HG03066 (cell line): ENCODE data around the gene CCR5.

Experiments used
- ATAC-seq: cut with Tn5 transposase; IDR thresholded peaks from one replicate; pipeline ENCODE4 v1.9.1; 2021; ENCODE audit warnings: low read depth; ENCODE audit not compliant: unreplicated experiment

CCR5 gene

DNA sequence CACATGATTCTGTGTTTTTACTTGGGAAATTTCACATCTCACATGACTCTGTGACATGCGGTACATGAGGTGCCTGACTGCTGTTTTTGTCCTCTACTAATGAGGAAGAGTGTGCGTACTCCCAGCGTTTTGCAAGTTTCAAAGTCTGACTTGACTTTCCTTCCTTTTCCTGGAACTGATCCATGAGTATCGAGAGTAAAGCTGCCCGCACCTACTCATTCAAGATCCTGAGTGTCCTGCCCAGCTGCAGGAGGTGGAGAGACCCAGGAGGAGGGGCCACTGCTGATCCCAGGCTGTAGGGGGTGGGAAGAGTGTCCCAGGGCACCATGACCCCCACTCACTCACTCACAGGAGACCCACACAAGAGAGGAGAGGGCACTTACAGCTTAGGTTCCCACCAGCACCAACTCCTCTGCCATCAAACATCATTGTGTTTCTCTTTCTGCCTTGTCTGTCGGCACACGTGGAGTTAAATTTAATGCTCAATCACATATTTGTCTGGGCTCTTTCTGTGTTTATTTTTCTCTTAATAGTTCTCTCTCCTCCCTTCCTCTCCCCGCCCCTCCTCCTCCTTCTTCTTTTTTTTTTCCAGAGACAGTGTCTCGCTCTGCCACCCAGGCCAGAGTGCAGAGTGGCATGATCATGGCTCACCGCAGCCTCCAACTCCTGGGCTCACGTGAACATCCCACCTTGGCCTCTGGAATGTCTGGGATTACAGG lies 34.7 kb downstream of the CCR5 start:
- no peak for ATAC-seq

DNA sequence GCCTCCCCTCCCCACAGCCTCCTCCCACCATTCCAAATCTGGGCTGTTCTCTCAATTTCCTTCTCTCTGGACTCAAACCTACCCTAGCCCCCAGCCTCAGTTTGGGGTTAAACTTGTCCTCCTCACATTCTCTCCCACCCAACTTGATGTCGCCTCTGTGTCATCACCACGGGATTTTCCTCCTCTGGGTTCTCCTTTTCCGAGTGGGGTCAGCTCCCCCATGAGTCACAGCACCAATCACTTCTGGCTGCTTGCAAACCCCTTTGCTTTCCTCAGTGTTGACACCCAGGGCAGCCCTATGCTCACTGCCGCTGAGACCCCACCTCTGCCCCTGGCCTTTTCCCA lies 35.7 kb downstream of the CCR5 start:
- no peak for ATAC-seq

DNA sequence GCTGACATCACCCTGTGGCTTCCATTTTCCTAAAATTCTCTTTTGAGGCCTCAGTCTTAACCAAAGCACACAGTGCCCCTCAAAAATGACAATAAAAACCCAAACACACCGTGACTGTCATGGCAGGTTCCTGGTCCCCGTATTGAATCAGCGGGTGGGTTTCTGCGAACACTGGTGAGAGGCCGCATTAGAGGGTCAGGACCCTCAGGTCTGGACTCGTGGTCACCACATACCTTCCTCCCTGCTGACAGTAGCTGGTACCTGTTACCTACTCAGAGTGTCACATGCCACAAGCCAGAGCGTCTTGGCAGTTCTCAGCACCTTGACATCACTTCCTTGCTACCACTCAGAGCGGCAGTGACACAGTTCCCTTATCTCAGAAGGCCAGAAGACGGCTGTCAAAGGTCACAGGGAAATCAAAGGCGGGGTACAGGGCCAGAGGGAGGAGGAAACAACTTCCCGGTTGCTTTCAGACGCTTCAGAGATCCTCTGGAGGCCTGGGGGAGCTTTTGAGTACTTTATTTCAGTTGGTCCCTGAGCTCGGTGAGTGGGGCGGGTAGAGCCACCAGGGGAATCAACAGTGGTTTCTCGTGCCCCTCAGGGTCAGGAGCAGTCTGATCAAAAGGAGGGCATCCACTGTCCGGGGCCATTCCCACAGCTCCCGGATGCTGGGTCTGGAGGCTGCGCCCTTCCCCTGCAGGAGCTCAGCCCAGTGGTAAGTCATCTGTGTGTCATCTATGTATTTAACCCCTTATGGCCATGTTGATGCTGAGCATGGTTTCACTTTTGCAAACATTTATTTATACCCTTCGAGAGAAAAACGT lies 36.3 kb downstream of the CCR5 start, which contains the start of the genes CCR5AS and CCRL2:
Gene CCR5AS, minus strand, starts transcription at position 279 of the 824 bp plus-strand sequence.
Gene CCRL2, plus strand, starts transcription at position 472 of the 824 bp plus-strand sequence. CDS start 821 bp downstream, outside the sequence.
- ATAC-seq = no peak

DNA sequence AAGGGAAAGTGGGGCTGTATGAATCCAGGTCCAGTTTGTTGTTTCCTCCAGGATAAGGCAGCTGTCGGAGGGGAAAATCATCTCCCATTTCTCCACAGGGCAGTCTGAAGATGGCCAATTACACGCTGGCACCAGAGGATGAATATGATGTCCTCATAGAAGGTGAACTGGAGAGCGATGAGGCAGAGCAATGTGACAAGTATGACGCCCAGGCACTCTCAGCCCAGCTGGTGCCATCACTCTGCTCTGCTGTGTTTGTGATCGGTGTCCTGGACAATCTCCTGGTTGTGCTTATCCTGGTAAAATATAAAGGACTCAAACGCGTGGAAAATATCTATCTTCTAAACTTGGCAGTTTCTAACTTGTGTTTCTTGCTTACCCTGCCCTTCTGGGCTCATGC lies 37.2 kb downstream of the CCR5 start:
- ATAC-seq = no peak

DNA sequence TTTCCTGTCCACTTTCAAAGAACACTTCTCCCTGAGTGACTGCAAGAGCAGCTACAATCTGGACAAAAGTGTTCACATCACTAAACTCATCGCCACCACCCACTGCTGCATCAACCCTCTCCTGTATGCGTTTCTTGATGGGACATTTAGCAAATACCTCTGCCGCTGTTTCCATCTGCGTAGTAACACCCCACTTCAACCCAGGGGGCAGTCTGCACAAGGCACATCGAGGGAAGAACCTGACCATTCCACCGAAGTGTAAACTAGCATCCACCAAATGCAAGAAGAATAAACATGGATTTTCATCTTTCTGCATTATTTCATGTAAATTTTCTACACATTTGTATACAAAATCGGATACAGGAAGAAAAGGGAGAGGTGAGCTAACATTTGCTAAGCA lies 38.1 kb downstream of the CCR5 start:
- no peak for ATAC-seq

DNA sequence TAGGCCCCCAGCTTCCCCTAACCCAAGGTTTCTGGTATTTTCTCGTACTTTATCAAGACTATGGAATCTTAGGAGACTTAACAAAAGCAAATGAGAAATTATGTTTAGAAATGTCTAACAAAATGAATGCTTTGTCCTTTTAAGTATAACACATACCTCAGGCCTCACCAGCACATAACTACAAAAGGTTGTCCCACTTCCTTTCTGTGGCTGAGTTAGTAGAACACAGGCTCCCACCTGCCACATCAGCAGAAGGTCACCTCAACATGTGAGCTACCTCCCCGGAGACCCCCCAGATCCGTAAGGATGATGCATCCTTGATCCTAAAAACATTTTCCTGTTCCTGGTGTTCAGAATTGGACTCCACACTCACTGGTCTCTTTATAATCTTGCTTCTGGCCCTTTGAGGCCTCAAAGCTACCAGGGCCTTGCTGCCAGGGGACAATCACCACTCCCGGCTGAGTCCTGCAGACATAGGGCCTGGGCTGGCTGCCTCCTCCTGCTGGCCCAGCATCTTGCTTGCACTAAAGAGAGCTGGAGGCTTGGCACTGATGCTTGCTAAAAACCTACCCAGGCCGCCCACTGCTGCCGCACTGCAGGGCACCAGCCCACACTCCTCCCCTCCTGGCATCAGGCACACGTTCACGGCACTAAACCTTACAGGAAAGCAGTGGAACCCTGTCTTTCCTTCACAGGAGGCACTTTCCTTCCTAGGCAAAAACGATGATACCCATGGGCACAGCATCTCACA lies 39.2 kb downstream of the CCR5 start:
- no peak for ATAC-seq

DNA sequence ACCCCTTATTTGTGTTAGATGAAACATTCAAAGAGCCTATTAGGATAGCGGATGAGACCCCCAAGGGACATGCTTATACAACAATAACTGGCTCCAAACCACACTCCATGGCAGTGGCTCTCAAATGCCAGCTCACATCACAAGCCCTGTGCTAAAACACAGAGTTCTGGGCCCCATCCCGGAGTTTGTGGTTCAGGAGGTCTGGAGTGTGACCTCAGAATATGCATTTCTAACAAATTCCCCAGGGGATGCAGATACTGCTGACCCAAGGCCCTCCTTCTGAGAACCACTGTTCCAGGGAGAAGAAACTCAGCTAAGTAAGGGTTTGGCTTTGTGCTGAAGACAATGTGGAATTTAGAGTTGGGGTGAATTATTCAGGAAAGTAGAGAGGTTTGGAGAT lies 39.9 kb downstream of the CCR5 start:
- no peak for ATAC-seq

DNA sequence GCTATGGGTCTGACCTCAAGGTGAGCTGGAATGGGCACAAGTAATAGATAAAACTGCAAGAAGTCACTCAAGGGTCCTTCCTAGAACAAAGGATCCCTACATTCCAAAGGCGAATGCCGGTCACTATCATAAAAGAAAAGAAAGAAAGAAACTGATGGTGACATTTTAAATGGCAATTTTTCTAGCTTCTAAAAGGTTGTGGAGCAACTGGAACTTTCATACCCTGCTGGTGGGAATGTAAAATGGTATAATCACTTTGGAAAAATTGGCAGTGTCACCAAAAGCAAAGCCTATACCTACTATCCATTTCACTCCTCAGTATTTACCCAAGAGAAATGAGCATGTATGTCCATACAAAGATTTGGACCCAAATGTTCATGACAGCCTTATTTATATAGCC lies 40.5 kb downstream of the CCR5 start:
- ATAC-seq = no peak

DNA sequence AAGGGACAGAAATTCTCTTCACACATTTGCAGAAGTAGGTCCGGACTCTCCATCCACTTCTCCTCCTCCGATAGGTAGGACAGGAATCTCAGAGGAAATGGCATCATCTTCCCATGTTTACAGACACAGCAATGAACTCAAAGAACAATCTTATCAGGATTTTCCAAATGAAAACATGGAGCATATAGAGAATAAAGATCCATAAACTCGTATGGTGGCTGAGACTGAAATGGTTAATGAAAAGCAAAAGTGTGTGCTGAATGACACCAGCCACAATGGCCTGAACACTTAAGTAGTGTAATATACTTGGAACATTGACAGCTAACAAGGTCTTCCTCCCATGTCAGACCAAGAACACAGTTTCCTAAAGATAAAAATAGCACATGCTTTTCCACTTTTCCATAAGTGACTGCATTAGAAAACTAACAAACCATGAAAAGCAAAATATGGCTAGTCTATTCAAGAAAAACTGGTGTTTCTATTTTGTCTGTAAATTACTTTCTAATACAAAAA lies 42.1 kb downstream of the CCR5 start:
- no peak for ATAC-seq

DNA sequence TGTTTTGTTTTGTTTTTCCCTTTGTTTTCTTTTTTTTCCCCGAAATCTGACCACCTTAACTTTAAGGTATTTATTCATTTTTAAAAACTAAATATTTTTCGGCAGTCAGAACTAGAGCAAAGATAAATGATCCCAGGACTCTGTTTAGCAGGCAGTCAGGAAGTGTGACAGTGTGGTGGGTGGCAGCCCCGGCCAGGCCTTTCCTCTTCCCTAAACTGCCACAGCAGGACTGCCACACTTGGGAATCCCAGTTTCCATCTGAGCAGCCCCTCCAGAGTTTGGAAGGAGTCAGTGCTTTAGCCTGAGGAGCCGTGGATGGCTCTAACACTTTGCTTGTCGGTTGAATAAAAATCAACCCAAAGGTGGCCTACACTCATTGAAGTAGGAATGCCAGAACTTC lies 43.2 kb downstream of the CCR5 start:
- ATAC-seq = no peak

DNA sequence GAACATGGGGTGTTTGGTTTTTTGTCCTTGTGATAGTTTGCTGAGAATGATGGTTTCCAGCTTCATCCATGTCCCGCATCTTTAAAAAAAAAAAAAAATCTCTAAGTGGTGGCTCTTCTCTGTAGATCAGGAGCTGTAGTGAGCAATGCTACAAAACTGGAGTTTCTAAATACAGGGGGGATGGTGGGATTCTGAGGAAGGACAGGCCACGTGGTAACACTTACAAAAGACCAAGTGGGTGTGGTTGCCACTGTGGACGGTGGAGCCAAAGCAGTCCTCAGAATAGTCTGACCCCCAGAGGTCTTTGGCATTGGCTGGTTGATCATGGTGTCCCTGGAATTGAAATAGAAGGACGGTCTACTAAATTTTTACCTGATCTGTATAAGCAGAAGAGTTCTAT lies 44.0 kb downstream of the CCR5 start:
- no peak for ATAC-seq

DNA sequence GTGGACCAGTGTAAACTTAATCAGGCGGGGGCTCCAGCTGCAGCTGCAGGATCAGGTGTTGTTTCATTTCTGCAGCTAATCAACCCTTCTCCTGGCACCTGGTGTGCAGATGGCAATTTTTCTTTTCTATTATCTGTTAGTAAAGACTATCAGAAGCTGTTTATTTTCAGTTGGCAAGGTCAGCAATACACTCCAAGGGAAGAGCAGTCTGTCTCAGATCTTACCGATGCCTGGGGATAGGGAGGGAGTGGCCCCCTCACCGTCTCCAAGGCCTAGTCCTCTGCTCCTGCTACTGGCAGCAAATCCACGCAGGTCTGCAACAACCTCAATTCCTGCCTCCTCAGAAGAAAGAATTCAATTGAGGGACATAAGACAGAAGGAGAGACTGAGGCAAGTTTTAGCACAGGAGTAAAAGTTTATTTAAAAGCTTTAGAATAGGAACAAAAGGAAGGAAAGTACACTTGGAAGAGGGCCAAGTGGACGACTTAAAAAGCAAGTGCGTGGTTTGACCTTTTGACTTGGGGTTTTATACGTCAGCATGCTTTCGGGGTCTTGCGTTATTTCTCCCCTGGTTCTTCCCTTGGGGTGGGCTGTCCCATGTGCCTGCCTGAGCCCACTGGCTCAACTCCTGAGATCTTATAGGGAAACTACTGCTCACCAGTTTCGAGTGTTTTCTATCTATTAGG lies 45.5 kb downstream of the CCR5 start:
- ATAC-seq = no peak

DNA sequence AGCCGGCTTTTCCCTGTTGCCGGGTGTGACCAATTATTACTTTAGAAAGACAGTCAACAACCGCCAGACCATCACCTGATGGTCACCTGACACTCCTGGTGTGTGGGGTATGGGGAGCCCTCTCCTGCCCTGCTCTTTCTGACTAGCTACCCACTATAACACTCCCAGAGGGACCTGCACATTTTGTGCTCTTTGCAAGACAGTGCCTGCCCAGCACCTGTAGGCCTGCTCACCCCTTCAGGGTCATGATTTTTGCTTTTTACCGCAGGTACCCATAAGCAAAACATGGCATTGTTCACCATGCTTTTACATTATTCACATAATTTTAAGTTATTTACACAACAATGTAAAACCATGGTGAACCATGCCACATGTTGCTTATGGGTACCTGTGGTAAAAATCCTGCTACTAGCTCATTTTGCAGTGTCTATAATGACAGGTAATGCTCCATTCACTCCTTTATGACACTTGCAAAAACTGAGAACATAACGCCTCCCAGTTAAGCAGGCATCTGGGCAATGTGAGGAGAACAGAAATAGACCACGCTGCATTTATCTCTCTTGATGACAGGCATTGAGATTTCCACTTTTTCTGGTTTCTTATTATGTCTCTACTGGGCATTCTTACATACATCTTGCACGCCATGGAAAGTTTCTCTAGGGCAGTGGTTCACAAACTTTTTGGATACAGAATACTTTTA lies 46.2 kb downstream of the CCR5 start:
- ATAC-seq = no peak

DNA sequence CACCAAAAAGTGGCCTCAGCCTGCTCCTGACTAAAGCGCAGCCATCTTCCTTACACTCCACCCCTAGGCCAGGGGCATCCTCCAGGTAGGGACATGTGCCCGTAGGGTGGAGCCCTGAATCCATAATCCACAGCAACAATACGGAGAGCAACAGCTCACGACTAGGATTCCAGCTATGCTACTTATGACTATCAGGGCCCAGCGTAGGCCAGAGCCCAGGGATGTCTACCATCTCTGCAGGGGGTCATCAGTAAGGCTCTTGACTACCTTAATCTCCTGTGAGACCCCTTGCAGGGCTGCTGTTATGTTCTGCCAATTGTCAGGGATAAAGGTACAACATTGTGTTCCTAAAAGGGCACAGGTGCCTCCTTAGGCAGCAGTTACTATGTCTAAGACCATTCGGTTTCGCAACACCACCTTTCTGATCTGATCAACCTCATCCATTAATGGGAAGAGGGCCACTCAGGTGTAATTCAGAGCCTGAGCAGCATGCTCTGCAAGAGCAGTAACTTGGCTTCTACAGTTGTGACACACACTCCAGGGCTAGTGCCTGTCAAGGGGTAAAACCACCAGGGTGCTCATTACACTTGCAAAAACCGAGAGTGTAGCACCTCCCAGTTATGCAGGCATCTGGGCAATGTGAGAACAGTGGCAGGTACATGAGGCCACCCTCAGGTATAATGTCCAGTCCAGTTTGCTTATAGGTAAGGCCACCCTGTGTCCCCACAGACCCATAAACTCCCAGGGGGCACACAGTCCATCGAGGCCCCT lies 47.3 kb downstream of the CCR5 start:
- no peak for ATAC-seq

DNA sequence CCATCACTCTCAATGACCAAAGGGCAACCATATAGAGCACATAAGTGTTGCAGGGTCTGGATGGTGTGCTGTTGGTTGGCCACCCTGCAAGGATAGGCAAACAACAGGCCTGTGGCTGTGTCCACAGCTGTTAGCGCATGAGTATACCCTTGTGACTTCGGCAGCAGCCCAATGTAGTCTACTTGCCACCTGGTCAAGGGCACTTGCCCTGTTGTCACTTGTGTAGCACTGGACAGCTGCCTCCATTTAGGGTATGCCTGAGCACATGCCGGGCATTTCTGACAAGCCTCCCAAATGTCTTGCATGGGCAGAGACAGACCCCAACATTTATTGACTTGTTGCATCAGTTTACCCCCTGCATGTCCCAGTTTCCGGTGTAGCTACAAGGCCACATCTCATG lies 49.1 kb downstream of the CCR5 start:
- no peak for ATAC-seq

DNA sequence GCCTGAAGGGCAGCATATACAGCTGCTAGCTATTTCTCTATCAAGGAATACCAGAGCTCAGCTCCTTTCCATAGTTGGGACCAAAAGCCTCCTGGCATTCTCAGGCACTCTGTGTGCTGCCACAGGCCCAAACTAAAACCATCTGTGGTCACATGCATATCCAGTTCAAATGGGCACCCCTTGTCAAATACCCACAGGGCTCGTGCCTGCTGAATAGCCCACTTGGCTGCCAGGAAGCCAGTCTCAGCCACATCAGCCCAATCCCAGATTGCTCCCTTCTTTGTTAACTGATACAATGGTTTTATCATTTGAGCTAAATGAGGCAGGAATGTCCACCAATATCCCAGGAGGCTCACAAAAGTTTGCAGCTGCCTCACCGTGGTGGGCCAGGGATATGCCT lies 50.2 kb downstream of the CCR5 start:
- ATAC-seq = no peak

DNA sequence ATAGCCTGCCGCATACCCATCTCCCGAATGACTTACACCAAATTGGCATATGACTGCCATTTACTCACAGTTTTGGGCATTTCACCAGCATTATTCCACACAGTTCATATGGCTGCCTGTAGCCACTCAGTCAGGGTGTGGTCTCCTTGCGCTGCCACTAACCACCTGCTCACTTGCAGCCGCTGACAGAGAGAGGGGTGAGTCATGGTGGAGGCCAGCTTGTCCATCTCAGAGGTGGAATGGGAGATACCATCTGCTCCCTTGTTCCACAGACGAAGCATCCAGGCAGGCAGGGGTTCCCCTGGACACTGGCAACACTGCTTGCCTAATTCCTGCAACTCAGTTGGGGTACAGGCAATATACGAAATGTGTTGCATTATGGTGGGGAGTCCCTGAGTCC lies 51.9 kb downstream of the CCR5 start:
- ATAC-seq = no peak

DNA sequence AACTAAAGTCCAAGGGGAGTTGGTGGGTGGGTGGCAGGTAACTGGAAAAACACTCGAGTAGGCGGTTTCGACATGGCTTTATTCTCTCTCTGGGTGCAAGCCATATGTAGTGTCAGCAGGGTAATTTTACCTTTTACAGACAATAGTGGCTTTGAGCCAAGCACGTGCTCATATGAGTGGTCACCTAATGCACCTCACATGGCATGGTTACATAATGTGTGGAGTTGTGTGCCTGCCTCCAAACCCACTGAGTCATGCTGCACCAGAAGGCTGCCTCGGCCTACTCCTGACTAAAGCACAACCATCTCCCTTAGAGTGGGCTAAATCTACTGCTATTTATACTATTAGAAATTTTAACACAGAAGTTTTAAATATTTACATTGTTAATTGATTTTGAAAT lies 52.8 kb downstream of the CCR5 start:
- ATAC-seq = no peak
